ENCODE results near the gene MED26.

Gene MED26

DNA sequence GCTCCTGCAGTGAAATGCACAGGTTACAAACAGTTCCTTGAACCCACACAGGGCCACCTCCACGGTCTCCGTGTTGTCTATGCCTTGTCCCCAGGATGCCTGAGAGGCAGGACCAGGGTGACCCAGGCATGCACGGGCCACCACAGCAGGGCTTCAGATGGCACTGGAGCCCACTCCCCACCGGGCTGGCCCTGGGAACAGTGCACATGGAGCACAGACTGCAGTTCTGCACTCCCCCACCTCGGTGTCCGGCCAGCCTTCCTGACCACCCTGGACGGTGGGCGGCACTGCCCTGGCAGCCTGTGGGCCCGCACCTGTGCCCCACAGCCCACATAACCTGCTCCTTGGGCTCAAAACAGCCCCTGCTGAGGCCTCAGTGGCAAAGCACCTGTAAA is 41.5 kb downstream of the MED26 start:
- CTCF ChIA-PET: interaction anchor here (0.6 kb wide), 2 partner anchors 26 to 129 kb away, joined by 3 read pairs; no protein-coding TSS in a partner anchor
- H3K4me1 ChIP-seq (ENCODE audit: control insufficient read depth, insufficient read depth, low read length): peaks cover 32% of the 10 kb centered on the region
- no peaks in the 10 kb centered on the region for H3K9me3 ChIP-seq (ENCODE audit: control insufficient read depth, insufficient read depth, low read depth, low read length)
- TF ChIP-seq ZNF223 (tag by site-specific recombination; IDR thresholded peaks at IDR 0.05): peak; percentile 62; the same call in 1 of the 2 replicates
- TF ChIP-seq, protein P1, sequence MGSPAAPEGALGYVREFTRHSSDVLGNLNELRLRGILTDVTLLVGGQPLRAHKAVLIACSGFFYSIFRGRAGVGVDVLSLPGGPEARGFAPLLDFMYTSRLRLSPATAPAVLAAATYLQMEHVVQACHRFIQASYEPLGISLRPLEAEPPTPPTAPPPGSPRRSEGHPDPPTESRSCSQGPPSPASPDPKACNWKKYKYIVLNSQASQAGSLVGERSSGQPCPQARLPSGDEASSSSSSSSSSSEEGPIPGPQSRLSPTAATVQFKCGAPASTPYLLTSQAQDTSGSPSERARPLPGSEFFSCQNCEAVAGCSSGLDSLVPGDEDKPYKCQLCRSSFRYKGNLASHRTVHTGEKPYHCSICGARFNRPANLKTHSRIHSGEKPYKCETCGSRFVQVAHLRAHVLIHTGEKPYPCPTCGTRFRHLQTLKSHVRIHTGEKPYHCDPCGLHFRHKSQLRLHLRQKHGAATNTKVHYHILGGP (tag by site-specific recombination; IDR thresholded peaks at IDR 0.05): no peak
- H3K4me3 ChIP-seq (ENCODE audit: low read depth, low read length): no peak overlapping the region
- no peak overlapping the region for H3K27ac ChIP-seq (ENCODE audit: extremely low read depth, low read depth, low read length)
- POLR2A ChIA-PET: no interaction called here
- peaks cover 0 to 3% of the 10 kb centered on the region in 2 experiments; a peak in 1 of 3 replicates for H3K36me3 ChIP-seq (ENCODE audit: control insufficient read depth in 2 of 2, insufficient read depth in 1 of 2, low read length in 2 of 2)

DNA sequence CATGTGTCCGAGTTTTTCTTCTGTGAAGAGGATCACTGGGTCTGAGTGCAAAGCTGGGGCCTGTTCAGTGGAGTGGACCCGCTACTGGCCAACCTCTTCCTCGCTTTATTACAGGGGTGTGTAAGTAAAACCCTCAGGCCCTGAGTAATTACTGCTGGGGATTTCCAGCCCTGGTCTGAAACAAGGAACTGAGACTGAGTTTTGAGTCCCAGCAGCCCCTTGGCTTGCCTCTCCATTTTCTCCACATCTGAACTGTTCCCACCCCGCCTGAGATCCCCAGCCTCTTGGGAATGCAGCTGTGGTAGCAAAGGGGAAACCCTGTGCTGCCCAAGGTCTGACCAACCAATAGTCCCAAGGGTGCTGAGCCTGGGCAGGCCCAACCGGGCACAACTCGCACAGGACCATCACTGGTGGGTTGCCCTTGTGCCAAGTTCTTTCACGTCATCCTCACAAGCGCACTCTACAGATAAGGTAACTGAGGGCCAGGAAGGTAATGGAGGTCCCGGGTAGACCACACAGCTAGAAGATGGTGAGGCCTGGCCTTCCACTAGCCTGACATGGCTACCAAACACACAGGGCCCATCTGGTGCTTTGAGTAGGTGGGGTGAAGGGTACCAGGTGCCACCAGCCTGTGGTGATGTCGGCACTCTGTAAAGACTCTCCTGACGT is 42.1 kb downstream of the MED26 start:
- Histone ChIP-seq H3K27ac (ENCODE audit: extremely low read depth, low read depth, low read length) (no peak overlapping the region), H3K9me3 (ENCODE audit: control insufficient read depth, insufficient read depth, low read depth, low read length) (no peaks in the 10 kb centered on the region), H3K4me3 (ENCODE audit: low read depth, low read length) (no peak overlapping the region), H3K36me3 (ENCODE audit: control insufficient read depth in 2 of 2, insufficient read depth in 1 of 2, low read length in 2 of 2) (peaks cover 0 to 3% of the 10 kb centered on the region in 2 experiments; a peak in 1 of 3 replicates), H3K4me1 (ENCODE audit: control insufficient read depth, insufficient read depth, low read length) (peaks cover 32% of the 10 kb centered on the region)
- CTCF ChIA-PET: interaction anchor here (0.6 kb wide), 1 partner anchor 130 kb away, joined by 3 read pairs; no protein-coding TSS in a partner anchor
- POLR2A ChIA-PET: interaction anchor here (0.6 to 2.2 kb wide), 2 partner anchors 42 to 680 kb away, joined by 3 to 20 read pairs; partner anchors contain the start of gene MED26
- TF ChIP-seq, protein P2, sequence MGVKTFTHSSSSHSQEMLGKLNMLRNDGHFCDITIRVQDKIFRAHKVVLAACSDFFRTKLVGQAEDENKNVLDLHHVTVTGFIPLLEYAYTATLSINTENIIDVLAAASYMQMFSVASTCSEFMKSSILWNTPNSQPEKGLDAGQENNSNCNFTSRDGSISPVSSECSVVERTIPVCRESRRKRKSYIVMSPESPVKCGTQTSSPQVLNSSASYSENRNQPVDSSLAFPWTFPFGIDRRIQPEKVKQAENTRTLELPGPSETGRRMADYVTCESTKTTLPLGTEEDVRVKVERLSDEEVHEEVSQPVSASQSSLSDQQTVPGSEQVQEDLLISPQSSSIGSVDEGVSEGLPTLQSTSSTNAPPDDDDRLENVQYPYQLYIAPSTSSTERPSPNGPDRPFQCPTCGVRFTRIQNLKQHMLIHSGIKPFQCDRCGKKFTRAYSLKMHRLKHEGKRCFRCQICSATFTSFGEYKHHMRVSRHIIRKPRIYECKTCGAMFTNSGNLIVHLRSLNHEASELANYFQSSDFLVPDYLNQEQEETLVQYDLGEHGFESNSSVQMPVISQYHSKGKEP (tag by site-specific recombination; IDR thresholded peaks at IDR 0.05): no peak
- TF ChIP-seq ZSCAN30 (tag by site-specific recombination; IDR thresholded peaks at IDR 0.05) (no peak), TRIM28 (IDR thresholded peaks at IDR 0.05; ENCODE audit: borderline replicate concordance, low read length) (no peak), ZNF221 (tag by site-specific recombination; IDR thresholded peaks at IDR 0.05; ENCODE audit: borderline replicate concordance) (no peak), ZNF132 (tag by site-specific recombination; IDR thresholded peaks at IDR 0.05; ENCODE audit: borderline replicate concordance) (no peak), GLIS2 (tag by site-specific recombination; IDR thresholded peaks at IDR 0.05) (no peak), ZNF211 (tag by site-specific recombination; IDR thresholded peaks at IDR 0.05; ENCODE audit: low read depth) (no peak), ZNF354C (tag by site-specific recombination; IDR thresholded peaks at IDR 0.05; ENCODE audit: borderline replicate concordance, low read depth) (no peak), ZNF624 (tag by site-specific recombination; IDR thresholded peaks at IDR 0.05) (no peak), ZNF558 (tag by site-specific recombination; IDR thresholded peaks at IDR 0.05) (no peak)
- TF ChIP-seq, protein P3, sequence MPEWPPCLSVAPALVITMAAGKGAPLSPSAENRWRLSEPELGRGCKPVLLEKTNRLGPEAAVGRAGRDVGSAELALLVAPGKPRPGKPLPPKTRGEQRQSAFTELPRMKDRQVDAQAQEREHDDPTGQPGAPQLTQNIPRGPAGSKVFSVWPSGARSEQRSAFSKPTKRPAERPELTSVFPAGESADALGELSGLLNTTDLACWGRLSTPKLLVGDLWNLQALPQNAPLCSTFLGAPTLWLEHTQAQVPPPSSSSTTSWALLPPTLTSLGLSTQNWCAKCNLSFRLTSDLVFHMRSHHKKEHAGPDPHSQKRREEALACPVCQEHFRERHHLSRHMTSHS (tag by site-specific recombination; IDR thresholded peaks at IDR 0.05): no peak

DNA sequence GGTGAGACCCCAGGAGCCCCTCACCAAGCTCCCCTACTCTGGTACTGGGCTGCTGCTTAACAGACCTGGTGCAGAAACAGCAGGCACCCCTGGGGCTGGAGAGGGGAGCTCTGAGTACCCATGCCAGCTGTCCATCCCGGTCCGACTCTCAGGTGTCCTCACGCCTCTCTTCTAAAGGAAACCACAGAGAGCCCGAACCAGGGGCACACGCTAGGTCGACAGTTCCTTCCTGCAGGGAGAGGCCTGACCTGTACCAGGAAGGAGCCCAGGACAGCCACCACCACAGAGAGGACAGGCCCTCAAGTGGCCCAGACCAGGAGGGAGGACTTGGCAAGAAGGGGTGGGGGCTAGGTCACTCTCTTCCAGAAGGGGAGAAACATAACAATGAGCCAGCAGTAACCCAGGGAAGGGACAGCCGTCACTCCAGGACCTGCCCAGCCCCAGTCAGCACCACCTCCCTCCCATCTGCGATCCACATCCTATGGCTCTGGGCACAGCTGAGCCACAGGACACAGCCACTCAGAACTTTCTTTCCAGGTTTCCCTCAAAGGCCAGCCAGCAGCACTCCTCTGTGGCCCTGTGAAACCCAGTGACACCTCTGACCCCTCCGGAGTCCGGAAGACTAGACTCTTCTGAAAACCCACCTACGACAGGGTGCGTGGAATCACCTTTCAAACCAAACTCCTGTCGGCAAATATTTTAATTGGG is 42.8 kb downstream of the MED26 start:
- ChIA-PET CTCF (no interaction called here), POLR2A (interaction anchor here (0.6 to 2.2 kb wide), 3 partner anchors 12 to 681 kb away, joined by 3 to 23 read pairs (median 20); partner anchors contain the start of genes MED26 and SLC35E1)
- no peak overlapping the region for H3K27ac ChIP-seq (ENCODE audit: extremely low read depth, low read depth, low read length)
- TF ChIP-seq, protein P1 (tag by site-specific recombination; IDR thresholded peaks at IDR 0.05): peak; percentile 31; the same call in 1 of the 2 replicates
- TF ChIP-seq KLF9 (tag by site-specific recombination; IDR thresholded peaks at IDR 0.05; ENCODE audit: low read depth) (no peak), ZNF830 (tag by site-specific recombination; IDR thresholded peaks at IDR 0.05; ENCODE audit: low read depth) (no peak), ZNF138 (tag by site-specific recombination; IDR thresholded peaks at IDR 0.05; ENCODE audit: borderline replicate concordance) (no peak)
- H3K36me3 ChIP-seq (ENCODE audit: control insufficient read depth in 2 of 2, insufficient read depth in 1 of 2, low read length in 2 of 2): peaks cover 0 to 3% of the 10 kb centered on the region in 2 experiments; a peak in 1 of 3 replicates
- peaks cover 30% of the 10 kb centered on the region for H3K4me1 ChIP-seq (ENCODE audit: control insufficient read depth, insufficient read depth, low read length)
- H3K4me3 ChIP-seq (ENCODE audit: low read depth, low read length): no peak overlapping the region
- H3K9me3 ChIP-seq (ENCODE audit: control insufficient read depth, insufficient read depth, low read depth, low read length): no peaks in the 10 kb centered on the region

Data from HEK293 (cell line).